Rectal smooth muscle tissue (tissue), 1 donor: ENCODE results near the gene KIF15.
A peak's percentile ranks its signal among the peaks of the same experiment; 100 is the strongest.

Experiments
- H3K27ac ChIP-seq: one replicate; pipeline ENCODE4 v1.7.0; 2013; ENCODE audit warnings: low read depth, low read length, inconsistent platforms
- H3K27me3 ChIP-seq: one replicate; pipeline ENCODE4 v1.7.0; 2013; ENCODE audit warnings: low read length; ENCODE audit not compliant: control insufficient read depth, insufficient read depth
- H3K36me3 ChIP-seq: one replicate; pipeline ENCODE4 v1.7.0; 2013; ENCODE audit warnings: low read length; ENCODE audit not compliant: control insufficient read depth, insufficient read depth
- H3K4me1 ChIP-seq: one replicate; pipeline ENCODE4 v1.7.0; 2013; ENCODE audit warnings: low read length; ENCODE audit not compliant: control insufficient read depth, insufficient read depth
- H3K4me3 ChIP-seq: one replicate; pipeline ENCODE4 v1.7.0; 2013; ENCODE audit warnings: low read length
- H3K9ac ChIP-seq: one replicate; pipeline ENCODE4 v1.7.0; 2013; ENCODE audit warnings: low read length

The KIF15 gene, protein sequence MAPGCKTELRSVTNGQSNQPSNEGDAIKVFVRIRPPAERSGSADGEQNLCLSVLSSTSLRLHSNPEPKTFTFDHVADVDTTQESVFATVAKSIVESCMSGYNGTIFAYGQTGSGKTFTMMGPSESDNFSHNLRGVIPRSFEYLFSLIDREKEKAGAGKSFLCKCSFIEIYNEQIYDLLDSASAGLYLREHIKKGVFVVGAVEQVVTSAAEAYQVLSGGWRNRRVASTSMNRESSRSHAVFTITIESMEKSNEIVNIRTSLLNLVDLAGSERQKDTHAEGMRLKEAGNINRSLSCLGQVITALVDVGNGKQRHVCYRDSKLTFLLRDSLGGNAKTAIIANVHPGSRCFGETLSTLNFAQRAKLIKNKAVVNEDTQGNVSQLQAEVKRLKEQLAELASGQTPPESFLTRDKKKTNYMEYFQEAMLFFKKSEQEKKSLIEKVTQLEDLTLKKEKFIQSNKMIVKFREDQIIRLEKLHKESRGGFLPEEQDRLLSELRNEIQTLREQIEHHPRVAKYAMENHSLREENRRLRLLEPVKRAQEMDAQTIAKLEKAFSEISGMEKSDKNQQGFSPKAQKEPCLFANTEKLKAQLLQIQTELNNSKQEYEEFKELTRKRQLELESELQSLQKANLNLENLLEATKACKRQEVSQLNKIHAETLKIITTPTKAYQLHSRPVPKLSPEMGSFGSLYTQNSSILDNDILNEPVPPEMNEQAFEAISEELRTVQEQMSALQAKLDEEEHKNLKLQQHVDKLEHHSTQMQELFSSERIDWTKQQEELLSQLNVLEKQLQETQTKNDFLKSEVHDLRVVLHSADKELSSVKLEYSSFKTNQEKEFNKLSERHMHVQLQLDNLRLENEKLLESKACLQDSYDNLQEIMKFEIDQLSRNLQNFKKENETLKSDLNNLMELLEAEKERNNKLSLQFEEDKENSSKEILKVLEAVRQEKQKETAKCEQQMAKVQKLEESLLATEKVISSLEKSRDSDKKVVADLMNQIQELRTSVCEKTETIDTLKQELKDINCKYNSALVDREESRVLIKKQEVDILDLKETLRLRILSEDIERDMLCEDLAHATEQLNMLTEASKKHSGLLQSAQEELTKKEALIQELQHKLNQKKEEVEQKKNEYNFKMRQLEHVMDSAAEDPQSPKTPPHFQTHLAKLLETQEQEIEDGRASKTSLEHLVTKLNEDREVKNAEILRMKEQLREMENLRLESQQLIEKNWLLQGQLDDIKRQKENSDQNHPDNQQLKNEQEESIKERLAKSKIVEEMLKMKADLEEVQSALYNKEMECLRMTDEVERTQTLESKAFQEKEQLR (N-terminal part only)

DNA sequence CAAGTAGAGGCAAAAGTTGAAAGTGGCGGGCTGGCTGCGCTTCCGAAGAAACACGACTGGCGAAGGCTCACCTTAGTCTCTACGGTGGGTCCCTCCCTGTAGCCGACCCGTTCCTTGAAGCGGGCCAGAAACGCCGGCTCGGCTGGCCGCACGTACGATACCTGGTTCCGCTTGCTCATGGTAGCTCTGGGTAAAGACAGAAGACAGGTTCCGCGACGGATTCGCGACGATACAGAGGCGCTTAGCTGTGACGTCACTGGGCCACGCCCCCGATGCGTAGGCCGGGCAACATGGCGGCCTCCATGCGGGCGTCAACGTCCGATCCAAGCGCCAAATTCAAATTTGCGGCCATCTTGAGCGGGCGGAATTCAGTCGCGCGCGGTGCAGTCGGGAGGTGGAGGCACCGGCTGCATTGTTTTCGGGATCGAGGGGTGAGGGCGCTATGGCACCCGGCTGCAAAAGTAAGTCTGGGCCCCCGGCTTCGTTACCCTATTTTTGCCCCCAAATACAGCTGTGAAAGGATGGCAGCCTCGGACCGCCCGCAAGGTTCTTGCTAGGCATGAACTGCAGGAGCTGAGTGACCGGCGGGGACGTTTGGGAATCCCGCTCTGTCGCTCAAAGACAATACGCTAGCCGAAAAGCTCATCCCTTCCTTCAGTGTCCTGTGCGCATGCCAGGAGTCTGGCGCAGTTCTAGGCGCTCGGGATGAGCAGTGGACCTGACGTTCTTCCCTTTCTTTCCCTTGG lies at the start of gene KIF15, which contains the start of gene KIAA1143:
Gene KIF15, plus strand, starts transcription at position 371 of the 746 bp plus-strand sequence. Its CDS starts 72 bp downstream, at position 443.
Gene KIAA1143, minus strand, starts transcription at position 196 of the 746 bp plus-strand sequence. Its CDS starts 17 bp downstream, at position 179.
- Histone ChIP-seq H3K9ac (peak within 1 kb of the TSS; percentile 83), H3K4me1 (no peaks in the 10 kb centered on the region), H3K36me3 (no peaks in the 10 kb centered on the region), H3K4me3 (peak within 1 kb of the TSS; percentile 96), H3K27ac (peak within 1 kb of the TSS; percentile 69), H3K27me3 (no peaks in the 10 kb centered on the region)

DNA sequence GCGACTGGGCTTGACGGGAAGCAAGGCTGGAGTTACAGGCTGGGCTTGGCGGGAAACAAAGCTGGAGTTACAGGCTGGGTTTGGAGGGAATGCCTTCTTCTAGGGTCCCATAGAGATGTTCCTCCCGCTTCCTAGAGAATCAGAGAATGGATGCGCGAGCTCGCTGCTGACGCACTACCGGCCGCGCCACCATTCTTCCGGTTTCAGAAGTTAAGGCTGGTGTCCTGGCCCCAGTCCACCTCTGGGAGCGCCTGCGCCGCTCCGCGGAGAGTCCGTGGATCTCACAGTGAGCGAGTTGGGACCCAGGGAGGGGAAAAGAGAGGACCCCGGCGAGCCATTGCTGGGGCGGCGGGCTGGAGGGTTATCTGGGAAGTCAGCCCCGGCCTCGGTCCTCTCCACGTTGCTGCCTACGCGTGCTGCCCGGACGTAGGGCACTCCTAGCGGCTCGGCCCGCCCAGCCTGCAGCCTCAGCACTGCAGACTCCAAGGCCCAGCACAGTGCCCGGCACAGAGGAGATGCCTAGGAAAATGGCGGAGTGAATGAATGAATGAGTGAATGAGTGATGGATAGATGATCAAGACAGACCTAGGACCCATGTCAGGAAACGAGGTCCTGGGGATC lies 49.0 kb upstream of the KIF15 start, which contains the start of gene ZNF502:
Gene ZNF502, plus strand, starts transcription at position 206 of the 621 bp plus-strand sequence. CDS start 7,602 bp downstream, outside the sequence.
- H3K27me3 ChIP-seq = no peaks in the 10 kb centered on the region
- no peaks in the 10 kb centered on the region for H3K4me1 ChIP-seq
- peak within 1 kb of the TSS; percentile 95 for H3K4me3 ChIP-seq
- peak within 1 kb of the TSS; percentile 81 for H3K9ac ChIP-seq
- peak within 1 kb of the TSS; percentile 63 for H3K27ac ChIP-seq
- no peaks in the 10 kb centered on the region for H3K36me3 ChIP-seq

DNA sequence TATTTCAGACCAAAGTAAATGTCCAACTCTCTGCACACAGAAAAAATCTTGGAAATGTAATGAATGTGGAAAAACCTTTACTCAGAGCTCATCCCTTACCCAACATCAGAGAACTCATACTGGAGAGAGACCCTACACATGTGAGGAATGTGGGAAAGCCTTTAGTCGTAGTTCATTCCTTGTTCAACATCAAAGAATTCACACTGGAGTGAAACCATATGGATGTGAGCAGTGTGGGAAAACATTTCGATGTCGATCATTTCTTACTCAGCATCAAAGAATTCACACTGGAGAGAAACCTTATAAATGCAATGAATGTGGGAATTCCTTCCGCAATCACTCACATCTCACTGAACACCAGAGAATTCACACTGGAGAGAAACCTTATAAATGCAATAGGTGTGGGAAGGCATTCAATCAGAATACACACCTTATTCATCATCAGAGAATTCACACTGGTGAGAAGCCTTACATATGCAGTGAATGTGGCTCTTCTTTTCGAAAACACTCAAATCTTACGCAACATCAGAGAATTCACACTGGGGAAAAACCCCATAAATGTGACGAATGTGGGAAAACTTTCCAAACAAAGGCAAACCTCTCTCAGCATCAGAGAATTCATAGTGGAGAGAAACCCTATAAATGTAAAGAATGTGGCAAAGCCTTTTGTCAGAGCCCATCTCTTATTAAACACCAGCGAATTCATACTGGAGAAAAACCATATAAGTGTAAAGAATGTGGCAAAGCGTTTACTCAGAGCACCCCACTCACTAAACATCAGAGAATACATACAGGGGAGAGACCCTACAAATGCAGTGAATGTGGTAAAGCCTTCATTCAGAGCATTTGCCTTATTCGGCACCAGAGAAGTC lies 40.1 kb upstream of the KIF15 start:
- no peak overlapping the region for H3K27ac ChIP-seq
- H3K9ac ChIP-seq = no peak overlapping the region
- H3K4me3 ChIP-seq = no peak overlapping the region
- H3K36me3 ChIP-seq = peaks cover 28% of the 10 kb centered on the region
- no peaks in the 10 kb centered on the region for H3K27me3 ChIP-seq
- no peaks in the 10 kb centered on the region for H3K4me1 ChIP-seq

DNA sequence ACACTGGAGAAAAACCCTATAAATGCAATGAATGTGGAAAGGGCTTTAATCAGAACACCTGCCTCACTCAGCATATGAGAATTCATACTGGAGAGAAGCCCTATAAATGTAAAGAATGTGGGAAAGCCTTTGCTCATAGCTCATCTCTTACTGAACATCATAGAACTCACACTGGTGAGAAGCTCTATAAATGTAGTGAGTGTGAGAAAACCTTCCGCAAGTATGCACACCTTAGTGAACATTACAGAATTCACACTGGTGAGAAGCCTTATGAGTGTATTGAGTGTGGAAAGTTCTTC lies 39.5 kb upstream of the KIF15 start:
- Histone ChIP-seq H3K4me1 (no peaks in the 10 kb centered on the region), H3K27me3 (no peaks in the 10 kb centered on the region), H3K4me3 (no peak overlapping the region), H3K9ac (no peak overlapping the region), H3K36me3 (peaks cover 28% of the 10 kb centered on the region), H3K27ac (no peak overlapping the region)

DNA sequence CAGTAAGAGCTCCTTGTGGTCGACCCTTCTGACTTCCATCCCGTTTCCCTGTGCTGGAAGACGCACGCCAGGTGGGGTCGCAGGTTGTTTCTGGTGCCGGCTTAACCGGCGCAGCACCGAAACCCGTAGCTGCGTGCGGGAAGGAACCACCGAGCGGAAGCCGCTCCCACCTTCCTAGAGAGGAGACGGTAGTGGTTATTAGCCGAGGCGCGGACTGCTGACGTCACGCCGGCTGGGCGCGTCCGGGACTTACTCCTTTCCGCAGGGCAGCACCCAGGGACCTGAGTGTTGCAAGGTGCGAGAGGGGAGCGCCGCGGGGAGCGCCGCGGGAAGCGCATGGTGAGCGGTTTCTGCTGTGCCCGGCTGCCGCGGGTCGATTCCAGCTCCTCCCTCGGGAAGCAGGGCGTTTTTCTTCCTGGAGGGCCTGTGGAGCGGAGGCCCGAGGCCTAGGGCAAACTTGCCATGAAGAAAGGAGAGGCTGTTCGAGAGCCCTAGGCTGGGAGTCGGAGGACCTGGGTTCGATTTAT lies 32.1 kb upstream of the KIF15 start, which contains the start of gene ZNF501:
Gene ZNF501, plus strand, starts transcription at position 252 of the 527 bp plus-strand sequence. CDS start 4,787 bp downstream, outside the sequence.
- Histone ChIP-seq H3K9ac (peak within 1 kb of the TSS; percentile 80), H3K4me3 (peak within 1 kb of the TSS; percentile 94), H3K4me1 (no peaks in the 10 kb centered on the region), H3K27me3 (no peaks in the 10 kb centered on the region), H3K27ac (peak within 1 kb of the TSS; percentile 52), H3K36me3 (peaks cover 4% of the 10 kb centered on the region)

DNA sequence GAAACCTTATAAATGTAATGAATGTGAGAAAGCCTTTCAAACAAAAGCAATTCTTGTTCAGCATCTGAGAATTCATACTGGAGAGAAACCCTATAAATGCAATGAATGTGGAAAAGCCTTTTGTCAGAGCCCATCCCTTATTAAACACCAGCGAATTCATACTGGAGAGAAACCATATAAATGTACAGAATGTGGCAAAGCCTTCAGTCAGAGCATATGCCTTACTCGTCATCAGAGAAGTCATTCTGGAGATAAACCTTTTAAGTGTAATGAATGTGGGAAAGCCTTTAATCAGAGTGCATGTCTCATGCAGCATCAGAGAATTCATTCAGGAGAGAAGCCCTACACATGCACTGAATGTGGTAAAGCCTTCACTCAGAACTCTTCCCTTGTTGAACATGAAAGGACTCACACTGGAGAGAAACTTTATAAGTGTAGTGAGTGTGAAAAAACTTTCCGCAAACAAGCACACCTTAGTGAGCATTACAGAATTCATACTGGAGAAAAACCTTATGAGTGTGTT lies 26.9 kb upstream of the KIF15 start:
- Histone ChIP-seq H3K27me3 (no peaks in the 10 kb centered on the region), H3K9ac (no peak overlapping the region), H3K36me3 (peaks cover 10% of the 10 kb centered on the region), H3K4me1 (no peaks in the 10 kb centered on the region), H3K27ac (no peak overlapping the region), H3K4me3 (no peak overlapping the region)

DNA sequence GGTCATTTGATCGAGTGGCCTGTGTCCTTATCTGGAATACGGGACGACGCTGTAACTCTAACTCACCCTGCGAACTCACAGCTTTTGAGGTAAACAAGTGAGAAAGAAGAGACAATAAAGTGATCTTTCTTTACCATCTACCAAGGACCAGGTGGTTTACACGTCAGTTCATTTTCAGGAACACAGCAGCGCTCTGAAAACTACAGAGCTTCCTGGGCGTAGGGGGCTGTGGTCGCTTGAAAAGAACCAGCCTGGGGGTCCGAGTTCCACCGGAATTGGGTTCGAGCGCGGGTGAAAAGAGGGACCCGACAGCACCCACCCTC lies 532 bp upstream of the KIF15 start:
- peak overlapping the region; percentile 96 for H3K4me3 ChIP-seq
- no peaks in the 10 kb centered on the region for H3K27me3 ChIP-seq
- peak overlapping the region; percentile 83 for H3K9ac ChIP-seq
- no peaks in the 10 kb centered on the region for H3K36me3 ChIP-seq
- H3K4me1 ChIP-seq = no peaks in the 10 kb centered on the region
- peak overlapping the region; percentile 69 for H3K27ac ChIP-seq

DNA sequence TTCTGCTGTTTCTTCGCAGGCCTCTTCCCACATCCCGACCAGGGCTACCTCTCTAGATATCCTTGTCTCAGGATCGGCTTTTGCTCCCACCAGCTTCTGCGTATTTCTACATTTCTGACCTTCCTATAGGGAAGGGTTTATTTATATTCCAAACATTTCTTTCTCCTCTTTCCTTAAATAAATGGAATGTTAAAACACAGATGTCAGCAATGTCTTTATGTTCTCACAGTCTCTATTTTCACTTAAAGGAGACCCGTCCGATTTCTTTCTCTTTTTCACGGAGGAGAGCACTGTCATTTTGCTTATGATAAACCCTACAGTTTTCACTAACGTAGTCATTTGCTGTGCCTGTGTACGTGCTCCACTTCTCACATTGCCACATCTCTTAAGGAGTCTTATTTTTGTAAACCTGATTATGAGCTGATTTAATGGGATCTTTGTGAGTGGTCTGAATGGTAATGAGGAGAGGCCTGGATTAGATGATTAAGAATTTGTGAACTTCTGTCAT lies 630 bp downstream of the KIF15 start:
- H3K27me3 ChIP-seq = no peaks in the 10 kb centered on the region
- no peak overlapping the region for H3K9ac ChIP-seq
- no peaks in the 10 kb centered on the region for H3K36me3 ChIP-seq
- no peak overlapping the region for H3K27ac ChIP-seq
- no peaks in the 10 kb centered on the region for H3K4me1 ChIP-seq
- H3K4me3 ChIP-seq = peak overlapping the region; percentile 96

DNA sequence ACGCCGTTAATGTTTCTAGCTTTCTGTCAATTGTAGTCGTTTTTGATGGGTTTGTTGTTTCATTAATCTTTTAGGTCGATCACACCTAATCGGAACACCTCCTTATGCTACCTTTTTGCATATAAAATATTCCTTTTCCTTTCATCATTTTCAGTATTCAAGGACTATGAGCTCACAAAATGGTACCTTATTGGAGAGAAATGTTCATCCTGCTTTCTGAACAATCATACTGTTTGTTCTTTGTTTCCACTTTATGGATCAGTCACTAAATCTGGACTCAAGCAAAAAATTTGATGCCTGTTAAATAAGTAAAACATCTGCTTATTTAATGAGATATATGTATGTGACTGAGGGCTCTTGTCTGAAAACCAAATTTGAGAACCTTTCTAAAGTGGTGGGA lies 1.1 kb downstream of the KIF15 start:
- Histone ChIP-seq H3K4me1 (no peaks in the 10 kb centered on the region), H3K27ac (no peak overlapping the region), H3K4me3 (no peak overlapping the region), H3K27me3 (no peaks in the 10 kb centered on the region), H3K36me3 (no peaks in the 10 kb centered on the region), H3K9ac (no peak overlapping the region)

DNA sequence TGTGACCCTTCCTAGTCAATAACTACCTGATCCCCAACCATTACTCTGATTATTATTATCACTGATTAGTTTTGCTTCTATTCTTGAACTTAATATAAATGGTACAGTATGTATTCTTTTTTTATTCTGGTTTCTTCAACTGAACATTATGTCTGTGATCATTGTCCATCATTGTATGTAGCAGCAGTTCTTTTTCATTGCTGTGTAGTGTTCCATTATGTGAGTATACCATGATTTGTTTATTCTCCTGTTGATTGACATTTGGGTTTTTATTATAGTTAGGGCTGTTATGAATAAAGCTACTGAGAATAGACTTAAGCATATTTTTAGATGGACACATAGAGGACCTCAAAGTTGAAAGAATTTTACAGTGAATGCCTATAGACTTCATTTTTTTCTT lies 2.7 kb downstream of the KIF15 start:
- H3K27me3 ChIP-seq = no peaks in the 10 kb centered on the region
- no peaks in the 10 kb centered on the region for H3K36me3 ChIP-seq
- no peak overlapping the region for H3K4me3 ChIP-seq
- no peaks in the 10 kb centered on the region for H3K4me1 ChIP-seq
- no peak overlapping the region for H3K9ac ChIP-seq
- no peak overlapping the region for H3K27ac ChIP-seq
